Measurements from ENCODE around the gene CFAP99.
A peak's percentile ranks its signal among the peaks of the same experiment; 100 is the strongest.

The CFAP99 gene

GRCh38 chr4:2442175-2442993, 23.6 kb downstream of the CFAP99 start:
- TF ChIP-seq GLIS3 (CRISPR knock-in tag; IDR thresholded peaks at IDR 0.05) (no peak), SNAI2 (CRISPR knock-in tag; IDR thresholded peaks at IDR 0.05) (no peak), PPARA (CRISPR knock-in tag; IDR thresholded peaks at IDR 0.05; ENCODE audit: borderline replicate concordance) (no peak), RARB (CRISPR knock-in tag; IDR thresholded peaks at IDR 0.05) (no peak), ZFP3 (CRISPR knock-in tag; IDR thresholded peaks at IDR 0.05) (no peak), ZFP30 (CRISPR knock-in tag; IDR thresholded peaks at IDR 0.05) (no peak), ZNF8 (CRISPR knock-in tag; IDR thresholded peaks at IDR 0.05) (no peak), BACH2 (CRISPR knock-in tag; IDR thresholded peaks at IDR 0.05; ENCODE audit: borderline replicate concordance) (no peak)
- ATAC-seq: peak; percentile 31; the same call in 2 of the 3 replicates

- ATAC-seq: no peak
Observed at GRCh38 chr4:2443061-2443730, 24.4 kb downstream of the CFAP99 start.

GRCh38 chr4:2443956-2444740, 25.4 kb downstream of the CFAP99 start:
- TF ChIP-seq CREB5 (CRISPR knock-in tag; IDR thresholded peaks at IDR 0.05; ENCODE audit: low read depth) (no peak), TCF4 (CRISPR knock-in tag; IDR thresholded peaks at IDR 0.05; ENCODE audit: borderline replicate concordance) (no peak), ZNF565 (CRISPR knock-in tag; conservative IDR thresholded peaks at IDR 0.05; ENCODE audit: low read depth) (no peak), ARNTL (CRISPR knock-in tag; IDR thresholded peaks at IDR 0.05; ENCODE audit: borderline replicate concordance, low read depth) (no peak), CSDC2 (CRISPR knock-in tag; IDR thresholded peaks at IDR 0.05) (no peak)
- TF ChIP-seq, protein P1, sequence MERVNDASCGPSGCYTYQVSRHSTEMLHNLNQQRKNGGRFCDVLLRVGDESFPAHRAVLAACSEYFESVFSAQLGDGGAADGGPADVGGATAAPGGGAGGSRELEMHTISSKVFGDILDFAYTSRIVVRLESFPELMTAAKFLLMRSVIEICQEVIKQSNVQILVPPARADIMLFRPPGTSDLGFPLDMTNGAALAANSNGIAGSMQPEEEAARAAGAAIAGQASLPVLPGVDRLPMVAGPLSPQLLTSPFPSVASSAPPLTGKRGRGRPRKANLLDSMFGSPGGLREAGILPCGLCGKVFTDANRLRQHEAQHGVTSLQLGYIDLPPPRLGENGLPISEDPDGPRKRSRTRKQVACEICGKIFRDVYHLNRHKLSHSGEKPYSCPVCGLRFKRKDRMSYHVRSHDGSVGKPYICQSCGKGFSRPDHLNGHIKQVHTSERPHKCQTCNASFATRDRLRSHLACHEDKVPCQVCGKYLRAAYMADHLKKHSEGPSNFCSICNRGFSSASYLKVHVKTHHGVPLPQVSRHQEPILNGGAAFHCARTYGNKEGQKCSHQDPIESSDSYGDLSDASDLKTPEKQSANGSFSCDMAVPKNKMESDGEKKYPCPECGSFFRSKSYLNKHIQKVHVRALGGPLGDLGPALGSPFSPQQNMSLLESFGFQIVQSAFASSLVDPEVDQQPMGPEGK (CRISPR knock-in tag; IDR thresholded peaks at IDR 0.05; ENCODE audit: borderline replicate concordance): no peak
- TF ChIP-seq, protein P2, sequence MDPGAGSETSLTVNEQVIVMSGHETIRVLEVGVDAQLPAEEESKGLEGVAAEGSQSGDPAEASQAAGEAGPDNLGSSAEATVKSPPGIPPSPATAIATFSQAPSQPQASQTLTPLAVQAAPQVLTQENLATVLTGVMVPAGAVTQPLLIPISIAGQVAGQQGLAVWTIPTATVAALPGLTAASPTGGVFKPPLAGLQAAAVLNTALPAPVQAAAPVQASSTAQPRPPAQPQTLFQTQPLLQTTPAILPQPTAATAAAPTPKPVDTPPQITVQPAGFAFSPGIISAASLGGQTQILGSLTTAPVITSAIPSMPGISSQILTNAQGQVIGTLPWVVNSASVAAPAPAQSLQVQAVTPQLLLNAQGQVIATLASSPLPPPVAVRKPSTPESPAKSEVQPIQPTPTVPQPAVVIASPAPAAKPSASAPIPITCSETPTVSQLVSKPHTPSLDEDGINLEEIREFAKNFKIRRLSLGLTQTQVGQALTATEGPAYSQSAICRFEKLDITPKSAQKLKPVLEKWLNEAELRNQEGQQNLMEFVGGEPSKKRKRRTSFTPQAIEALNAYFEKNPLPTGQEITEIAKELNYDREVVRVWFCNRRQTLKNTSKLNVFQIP (CRISPR knock-in tag; IDR thresholded peaks at IDR 0.05; ENCODE audit: borderline replicate concordance, low read depth): no peak
- ATAC-seq: no peak

More at GRCh38 chr4:2443061-2443730, 24.4 kb downstream of the CFAP99 start:
- no peak for TF ChIP-seq ZFP3 (CRISPR knock-in tag; IDR thresholded peaks at IDR 0.05)
- TF ChIP-seq RARB (CRISPR knock-in tag; IDR thresholded peaks at IDR 0.05): no peak
- TF ChIP-seq ZC3H10 (CRISPR knock-in tag; IDR thresholded peaks at IDR 0.05): no peak
- TF ChIP-seq ZNF70 (CRISPR knock-in tag; IDR thresholded peaks at IDR 0.05): no peak
- TF ChIP-seq ARNTL (CRISPR knock-in tag; IDR thresholded peaks at IDR 0.05; ENCODE audit: borderline replicate concordance, low read depth): no peak
- no peak for TF ChIP-seq ZNF8 (CRISPR knock-in tag; IDR thresholded peaks at IDR 0.05)
- no peak for TF ChIP-seq TCF4 (CRISPR knock-in tag; IDR thresholded peaks at IDR 0.05; ENCODE audit: borderline replicate concordance)
- TF ChIP-seq TOX (CRISPR knock-in tag; IDR thresholded peaks at IDR 0.05; ENCODE audit: borderline replicate concordance): no peak
- TF ChIP-seq, protein P3, sequence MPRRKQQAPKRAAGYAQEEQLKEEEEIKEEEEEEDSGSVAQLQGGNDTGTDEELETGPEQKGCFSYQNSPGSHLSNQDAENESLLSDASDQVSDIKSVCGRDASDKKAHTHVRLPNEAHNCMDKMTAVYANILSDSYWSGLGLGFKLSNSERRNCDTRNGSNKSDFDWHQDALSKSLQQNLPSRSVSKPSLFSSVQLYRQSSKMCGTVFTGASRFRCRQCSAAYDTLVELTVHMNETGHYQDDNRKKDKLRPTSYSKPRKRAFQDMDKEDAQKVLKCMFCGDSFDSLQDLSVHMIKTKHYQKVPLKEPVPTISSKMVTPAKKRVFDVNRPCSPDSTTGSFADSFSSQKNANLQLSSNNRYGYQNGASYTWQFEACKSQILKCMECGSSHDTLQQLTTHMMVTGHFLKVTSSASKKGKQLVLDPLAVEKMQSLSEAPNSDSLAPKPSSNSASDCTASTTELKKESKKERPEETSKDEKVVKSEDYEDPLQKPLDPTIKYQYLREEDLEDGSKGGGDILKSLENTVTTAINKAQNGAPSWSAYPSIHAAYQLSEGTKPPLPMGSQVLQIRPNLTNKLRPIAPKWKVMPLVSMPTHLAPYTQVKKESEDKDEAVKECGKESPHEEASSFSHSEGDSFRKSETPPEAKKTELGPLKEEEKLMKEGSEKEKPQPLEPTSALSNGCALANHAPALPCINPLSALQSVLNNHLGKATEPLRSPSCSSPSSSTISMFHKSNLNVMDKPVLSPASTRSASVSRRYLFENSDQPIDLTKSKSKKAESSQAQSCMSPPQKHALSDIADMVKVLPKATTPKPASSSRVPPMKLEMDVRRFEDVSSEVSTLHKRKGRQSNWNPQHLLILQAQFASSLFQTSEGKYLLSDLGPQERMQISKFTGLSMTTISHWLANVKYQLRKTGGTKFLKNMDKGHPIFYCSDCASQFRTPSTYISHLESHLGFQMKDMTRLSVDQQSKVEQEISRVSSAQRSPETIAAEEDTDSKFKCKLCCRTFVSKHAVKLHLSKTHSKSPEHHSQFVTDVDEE (CRISPR knock-in tag; IDR thresholded peaks at IDR 0.05): no peak
- TF ChIP-seq ESRRG (CRISPR knock-in tag; IDR thresholded peaks at IDR 0.05): no peak
- TF ChIP-seq, protein P1 (CRISPR knock-in tag; IDR thresholded peaks at IDR 0.05; ENCODE audit: borderline replicate concordance): no peak
- TF ChIP-seq GLIS3 (CRISPR knock-in tag; IDR thresholded peaks at IDR 0.05): no peak
- TF ChIP-seq, protein P2 (CRISPR knock-in tag; IDR thresholded peaks at IDR 0.05; ENCODE audit: borderline replicate concordance, low read depth): no peak
- TF ChIP-seq ZNF565 (CRISPR knock-in tag; conservative IDR thresholded peaks at IDR 0.05; ENCODE audit: low read depth): no peak
- TF ChIP-seq OSR1 (CRISPR knock-in tag; IDR thresholded peaks at IDR 0.05): no peak
- TF ChIP-seq BACH2 (CRISPR knock-in tag; IDR thresholded peaks at IDR 0.05; ENCODE audit: borderline replicate concordance): no peak

Measured in SK-N-SH treated with all-trans-retinoic acid at 6 μM for 48 hours (cell line).